Measurements from ENCODE around the gene TCF23.

The TCF23 gene

GRCh38 chr2:27128668-27129571 lies 19.9 kb upstream of the TCF23 start:
- DNase-seq = no peak

GRCh38 chr2:27130396-27130795 lies 18.4 kb upstream of the TCF23 start:
- DNase-seq = no peak

GRCh38 chr2:27131429-27131828 lies 17.4 kb upstream of the TCF23 start:
- no peak for DNase-seq

- no peak for DNase-seq
Measured at GRCh38 chr2:27133195-27133875, 15.5 kb upstream of the TCF23 start.

- peak; percentile 95 for DNase-seq
Measured at GRCh38 chr2:27133905-27134780, 14.7 kb upstream of the TCF23 start, which contains the start of gene PREB. Gene PREB (minus strand): TSS chr2:27134636. CDS start chr2:27134421, 215 bp downstream.

- DNase-seq = no peak
Measured at GRCh38 chr2:27134781-27135477, 13.9 kb upstream of the TCF23 start.

- DNase-seq = peak; percentile 34
Measured at GRCh38 chr2:27135478-27135955, 13.3 kb upstream of the TCF23 start.

GRCh38 chr2:27136751-27137150 lies 12.1 kb upstream of the TCF23 start:
- no peak for DNase-seq

GRCh38 chr2:27137322-27137935 lies 11.4 kb upstream of the TCF23 start:
- DNase-seq = no peak

GRCh38 chr2:27138111-27138510 lies 10.7 kb upstream of the TCF23 start:
- no peak for DNase-seq

- no peak for DNase-seq
Measured at GRCh38 chr2:27139310-27139709, 9.5 kb upstream of the TCF23 start, which contains the start of gene PRR30. Gene PRR30 (minus strand): TSS chr2:27139410. CDS start chr2:27138329, 1,081 bp downstream.

- DNase-seq = no peak
Measured at GRCh38 chr2:27143285-27143684, 5.5 kb upstream of the TCF23 start.

- no peak for DNase-seq
Measured at GRCh38 chr2:27145682-27146081, 3.1 kb upstream of the TCF23 start.

- DNase-seq = no peak
Measured at GRCh38 chr2:27147935-27148334, 869 bp upstream of the TCF23 start.

- DNase-seq = no peak
Measured at GRCh38 chr2:27149570-27150405, 984 bp downstream of the TCF23 start.

- no peak for DNase-seq
Measured at GRCh38 chr2:27150639-27151230, 1.9 kb downstream of the TCF23 start.

- DNase-seq = no peak
Measured at GRCh38 chr2:27152102-27152795, 3.4 kb downstream of the TCF23 start.

- DNase-seq = no peak
Measured at GRCh38 chr2:27152796-27153464, 4.1 kb downstream of the TCF23 start.

- no peak for DNase-seq
Measured at GRCh38 chr2:27154488-27154887, 5.7 kb downstream of the TCF23 start.

All from GDM1 (cell line).